Spinal cord (tissue), 10 donors: ENCODE data around the gene GTPBP8. TPM values are rescaled to one million over a fixed set of nuclear protein-coding genes. Genes with fewer than 3 reads are reported as not detected.

Source experiments
- DNase-seq, 6 donors: peaks; one replicate each; pipeline versions ENCODE4 v3.0.0 to v3.0.0-alpha.2; 2013 to 2015; ENCODE audit warnings: low spot score in 6 of 6, low read depth in 4 of 6
- H3K27ac ChIP-seq: one replicate; pipeline ENCODE4 v1.5.1; 2013; ENCODE audit warnings: low read depth, low read length, control low read depth
- H3K27me3 ChIP-seq: one replicate; pipeline ENCODE4 v1.6.1; 2013; ENCODE audit warnings: low read length; ENCODE audit not compliant: control insufficient read depth, insufficient read depth
- H3K36me3 ChIP-seq: one replicate; pipeline ENCODE4 v1.6.1; 2013; ENCODE audit warnings: low read length; ENCODE audit not compliant: control insufficient read depth, insufficient read depth
- H3K4me1 ChIP-seq: one replicate; pipeline ENCODE4 v1.6.1; 2013; ENCODE audit warnings: low read length; ENCODE audit not compliant: control insufficient read depth, insufficient read depth
- H3K4me3 ChIP-seq: one replicate; pipeline ENCODE4 v1.5.1; 2013; ENCODE audit warnings: low read depth, low read length, control low read depth
- H3K9me3 ChIP-seq: one replicate; pipeline ENCODE4 v1.6.1; 2013; ENCODE audit warnings: low read length; ENCODE audit not compliant: control insufficient read depth, insufficient read depth
- WGBS: methylation state at CpG from one replicate; pipeline ENCODE4 v1.1.5; 2013; ENCODE audit warnings: missing lambda C conversion rate; ENCODE audit not compliant: insufficient coverage; 5-methylcytosine and 5-hydroxymethylcytosine counted together
- polyA plus RNA-seq, 2 donors: library from polyadenylated mRNA; unstranded; fragments of 120-200 nt; gene quantifications; one replicate each; pipeline ENCODE4 v1.2.1, GENCODE V29; 2013; ENCODE audit not compliant: insufficient read length in 2 of 2
- total RNA-seq, 2 donors: library from RNA; depleted of rRNA in 1 of 2; stranded (reverse); fragments of 120-200 nt in 1 of 2; fragments of >200 nt in 1 of 2; gene quantifications; one replicate each; pipeline versions ENCODE4 v1.2.3 to v1.2.4, GENCODE V29; 2013 to 2014
- donor health status: healthy.

GTPBP8 gene
- total and polyA plus RNA-seq, 4 donors = 13.3 to 26.9 (median 17.5) TPM

DNA sequence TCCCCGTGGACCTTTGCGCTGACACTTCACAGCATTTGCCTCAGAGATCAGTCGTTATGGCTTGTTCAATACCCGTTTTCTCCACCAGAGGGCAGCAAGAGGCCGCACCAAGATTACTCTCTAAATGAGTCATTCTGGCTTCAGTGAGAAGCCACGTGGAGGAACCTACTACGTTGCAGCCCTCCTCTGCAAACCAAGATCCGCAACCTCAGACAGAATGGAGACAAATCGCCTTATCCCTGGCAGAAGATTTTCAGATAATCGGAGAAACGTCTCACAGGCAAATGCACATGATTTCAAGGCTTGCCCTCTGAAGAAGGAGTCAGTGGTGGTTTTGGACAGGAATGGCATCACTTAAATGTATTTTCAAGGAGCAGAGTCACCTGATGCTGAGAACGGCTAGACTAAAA is 60.5 kb downstream of the GTPBP8 start:
- Histone ChIP-seq H3K27ac (peak overlapping the region; percentile 80), H3K9me3 (no peaks in the 10 kb centered on the region), H3K4me3 (peak overlapping the region; percentile 21), H3K27me3 (no peaks in the 10 kb centered on the region), H3K36me3 (no peaks in the 10 kb centered on the region), H3K4me1 (peaks cover 3% of the 10 kb centered on the region)
- peak; percentile 71 to 97 (median 81) for DNase-seq
- 2% methylated on average over 8 of the region's 12 CpGs for WGBS

Other genes starting within 250 kb of the GTPBP8 start
- gene CD200R1L, start 144.1 kb upstream of the GTPBP8 start, total RNA-seq = not detected
- not detected for gene CD200R1L, start 144.1 kb upstream of the GTPBP8 start, polyA plus RNA-seq
- gene CD200R1, start 15.9 kb upstream of the GTPBP8 start, total RNA-seq = 1 to 10 TPM; 2.7 to 3.3 TPM
- under 1 TPM; 0.35 to 0.68 TPM for gene CD200R1, start 15.9 kb upstream of the GTPBP8 start, polyA plus RNA-seq
- 10 to 100 TPM; 37.7 to 57.0 TPM for gene BOC, start 220.6 kb downstream of the GTPBP8 start, total RNA-seq
- 10 to 100 TPM; 40.0 to 54.7 TPM for gene BOC, start 220.6 kb downstream of the GTPBP8 start, polyA plus RNA-seq